GM10248 (cell line): ENCODE data around the gene STEAP1B.

ENCODE experiments used
- CTCF ChIA-PET: fragments of 300-600 bp; sonication (Branson Sonifier 250); formaldehyde crosslinking; extraction: SDS; loops from one replicate; lab custom pipeline; 2021; ENCODE audit warnings: antibody characterized with exemption; lab: Yijun Ruan, JAX
- POLR2A ChIA-PET: fragments of 350-650 bp; sonication (Branson Sonifier 250); formaldehyde crosslinking; extraction: SDS; loops from one replicate; lab custom pipeline; 2020; ENCODE audit warnings: antibody characterized with exemption; lab: Yijun Ruan, JAX
- DNase-seq: peaks from one replicate; pipeline ENCODE4 v3.0.0; 2012; ENCODE audit errors: extremely low spot score
- CTCF ChIP-seq: IDR thresholded peaks from 2 replicates; pipeline ENCODE4 v1.5.1; 2012; ENCODE audit warnings: mild to moderate bottlenecking, low read depth; ENCODE audit errors: extremely low read depth, missing control alignments, control extremely low read depth

The STEAP1B gene

DNA sequence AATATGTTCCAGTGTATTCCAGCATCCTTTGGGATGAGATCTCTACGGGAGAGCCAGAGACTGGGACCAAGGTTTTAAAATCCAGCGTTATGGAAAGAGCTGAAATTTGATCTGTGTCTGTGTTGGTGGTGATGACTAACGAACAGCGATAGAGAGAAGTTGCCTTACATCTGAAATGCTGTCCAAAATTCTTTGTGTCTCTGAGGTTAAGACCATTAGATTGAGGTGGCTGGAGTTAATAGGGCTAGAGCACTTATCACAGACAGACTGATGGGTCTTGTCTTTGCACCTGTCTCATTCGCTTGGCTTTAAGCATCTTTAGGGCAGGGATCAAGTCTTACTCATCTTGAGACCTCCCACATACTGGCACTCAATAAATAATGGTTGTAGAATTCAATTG is 102.0 kb downstream of the STEAP1B start:
- DNase-seq, result no peak
- POLR2A ChIA-PET, result no interaction called here
- no peak for TF ChIP-seq CTCF
- CTCF ChIA-PET, result no interaction called here

DNA sequence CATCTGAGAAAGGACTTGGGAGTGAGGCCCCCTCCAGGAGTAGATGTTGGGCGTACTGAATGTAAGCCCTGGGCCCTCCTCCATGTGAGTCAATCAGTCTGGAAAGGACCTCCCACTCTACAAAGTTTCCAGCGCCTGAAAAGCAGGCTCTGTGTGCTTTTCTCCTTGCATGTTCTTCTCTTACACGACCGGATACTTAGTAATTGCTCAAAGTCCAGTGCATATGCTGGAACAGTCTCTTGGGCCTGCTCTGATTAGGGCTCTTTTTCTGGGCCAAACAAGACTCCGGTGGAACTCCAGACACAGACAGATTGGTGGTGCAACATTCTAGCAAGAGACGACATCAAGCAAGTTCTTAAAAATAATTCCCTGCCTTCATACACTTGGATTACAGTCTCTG is 104.8 kb downstream of the STEAP1B start:
- no peak for TF ChIP-seq CTCF
- CTCF ChIA-PET, result no interaction called here
- no peak for DNase-seq
- POLR2A ChIA-PET, result no interaction called here

DNA sequence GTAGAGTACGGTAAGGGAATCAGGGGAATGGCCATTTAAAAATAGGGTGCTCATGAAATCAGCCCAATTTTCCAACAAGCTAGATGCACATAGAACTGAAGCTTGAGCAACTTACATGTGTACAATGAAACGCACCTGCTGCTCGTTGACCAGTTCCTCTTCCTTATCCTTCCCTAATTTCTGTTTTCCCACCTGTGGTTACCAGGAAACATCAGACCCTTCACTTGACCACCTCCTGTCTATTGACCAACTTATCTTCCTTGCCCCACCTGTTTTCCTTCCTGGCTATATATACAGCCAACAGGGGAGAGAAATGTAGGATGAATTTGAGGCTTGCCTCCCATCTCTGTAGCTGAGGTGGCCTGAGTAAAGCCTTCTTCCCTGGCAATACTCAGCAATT is 105.2 kb downstream of the STEAP1B start:
- no peak for DNase-seq
- ChIA-PET CTCF (interaction anchor here (1.3 kb wide), 1 partner anchor 23 kb away, joined by 3 read pairs; no protein-coding TSS in a partner anchor), POLR2A (no interaction called here)

GRCh38 chr7:22393913-22394729 is 105.9 kb downstream of the STEAP1B start:
- POLR2A ChIA-PET, result no interaction called here
- no peak for DNase-seq
- CTCF ChIA-PET, result interaction anchor here (1.3 kb wide), 1 partner anchor 22 kb away, joined by 3 read pairs; no protein-coding TSS in a partner anchor
- TF ChIP-seq CTCF, result no peak

More for the DNA sequence above, 105.2 kb downstream of the STEAP1B start:
- TF ChIP-seq CTCF, result no peak

DNA sequence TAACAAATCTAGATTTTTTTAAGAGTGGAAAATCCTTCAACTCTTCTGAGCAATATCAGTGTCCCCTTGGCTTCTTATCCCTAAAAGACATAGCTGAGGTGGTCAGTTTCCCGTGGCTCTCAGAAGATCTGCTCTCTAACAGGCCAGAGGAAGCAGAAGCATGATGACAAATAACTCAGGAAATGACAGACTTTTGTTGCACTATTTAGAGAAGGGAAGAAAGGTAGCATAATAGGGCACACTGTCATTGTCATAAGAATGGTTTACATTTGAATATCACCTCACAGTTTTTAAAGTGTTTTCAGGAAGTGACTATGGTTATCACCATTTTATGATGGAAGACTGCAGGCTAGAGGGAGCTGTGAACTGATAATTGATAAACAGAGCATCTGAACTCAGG is 109.5 kb downstream of the STEAP1B start:
- CTCF ChIA-PET, result interaction anchor here (1.2 to 1.9 kb wide), 3 partner anchors 9 to 45 kb away, joined by 3 to 7 read pairs (median 4); no protein-coding TSS in a partner anchor
- no peak for TF ChIP-seq CTCF
- DNase-seq, result no peak
- POLR2A ChIA-PET, result no interaction called here

DNA sequence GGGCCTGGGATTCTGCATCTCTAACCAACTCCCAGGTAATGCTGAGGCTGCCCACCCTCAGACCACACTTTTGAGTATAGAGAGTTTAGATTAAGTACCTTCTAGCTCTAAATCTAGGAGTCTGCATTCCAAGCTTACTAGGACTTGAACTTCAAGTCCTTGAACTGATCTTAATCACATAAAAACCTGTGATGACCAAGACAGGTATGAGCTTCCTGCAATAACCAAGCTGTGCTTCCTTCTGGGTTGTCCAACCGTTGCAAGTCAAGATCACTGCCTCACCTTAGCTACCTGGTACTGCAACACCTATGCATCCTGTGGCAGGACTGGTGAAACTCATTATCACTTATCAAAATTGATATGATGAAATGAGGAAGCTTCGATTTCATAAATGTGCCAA is 110.1 kb downstream of the STEAP1B start:
- POLR2A ChIA-PET, result no interaction called here
- CTCF ChIA-PET, result interaction anchor here (0.8 to 1.9 kb wide), 4 partner anchors 10 to 22 kb away, joined by 3 to 7 read pairs (median 4); no protein-coding TSS in a partner anchor
- no peak for TF ChIP-seq CTCF
- DNase-seq, result no peak
